Activated CD4-positive, alpha-beta T cell treated with anti-CD3 and anti-CD28 coated beads, Interleukin-10, Interleukin-2, amounts not matched to agents 100 ng/mL and 50 ng/mL, durations not matched to agents 16 hours and 8 hours (primary cell): ENCODE data around the gene CALML3.

Experiments used
- DNase-seq: peaks from one replicate; pipeline ENCODE4 v3.0.0-alpha.2; 2020

CALML3 gene

GRCh38 chr10:5573968-5574641 lies 49.3 kb downstream of the CALML3 start:
- DNase-seq: no peak

DNA sequence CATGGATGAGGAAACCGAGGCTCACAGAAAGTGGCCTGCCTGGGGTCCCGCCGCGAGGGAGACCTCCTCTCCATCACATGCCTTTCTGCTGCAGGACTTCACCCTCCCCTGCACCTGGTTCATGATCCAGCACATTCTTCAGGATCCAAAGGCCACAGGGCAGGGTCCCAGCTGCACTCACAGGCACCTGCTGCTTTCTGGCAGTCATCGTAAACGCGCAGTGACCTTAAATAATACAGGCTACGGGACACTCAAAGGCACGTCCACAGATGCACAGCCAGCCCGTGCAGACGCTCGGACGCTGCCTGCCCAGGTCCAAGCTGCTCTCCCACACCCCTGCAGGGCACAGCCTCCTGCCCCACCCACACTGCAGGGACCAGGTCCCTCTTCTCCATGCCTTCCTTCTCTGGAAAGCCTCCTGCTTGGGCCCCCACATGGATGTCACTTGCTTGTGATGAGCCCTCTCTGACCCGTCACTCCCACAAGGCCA lies 49.9 kb downstream of the CALML3 start:
- DNase-seq: no peak

DNA sequence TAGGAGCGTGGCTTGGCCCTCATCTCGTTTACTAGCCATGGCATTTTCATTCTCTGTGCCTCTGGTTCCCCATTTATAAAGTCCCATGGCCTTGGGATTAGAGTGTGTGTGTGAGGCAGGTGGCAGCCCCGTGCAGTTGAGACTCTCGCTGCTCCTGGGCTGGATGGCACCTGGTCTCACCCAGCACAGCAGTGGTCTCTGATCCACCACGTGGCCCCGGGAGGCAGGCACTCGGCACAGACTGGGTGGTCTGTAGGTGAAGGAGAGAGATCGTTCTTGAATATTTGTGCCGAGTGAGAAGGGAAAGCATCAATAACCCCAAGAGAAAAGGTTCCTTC lies 50.4 kb downstream of the CALML3 start:
- DNase-seq: no peak

DNA sequence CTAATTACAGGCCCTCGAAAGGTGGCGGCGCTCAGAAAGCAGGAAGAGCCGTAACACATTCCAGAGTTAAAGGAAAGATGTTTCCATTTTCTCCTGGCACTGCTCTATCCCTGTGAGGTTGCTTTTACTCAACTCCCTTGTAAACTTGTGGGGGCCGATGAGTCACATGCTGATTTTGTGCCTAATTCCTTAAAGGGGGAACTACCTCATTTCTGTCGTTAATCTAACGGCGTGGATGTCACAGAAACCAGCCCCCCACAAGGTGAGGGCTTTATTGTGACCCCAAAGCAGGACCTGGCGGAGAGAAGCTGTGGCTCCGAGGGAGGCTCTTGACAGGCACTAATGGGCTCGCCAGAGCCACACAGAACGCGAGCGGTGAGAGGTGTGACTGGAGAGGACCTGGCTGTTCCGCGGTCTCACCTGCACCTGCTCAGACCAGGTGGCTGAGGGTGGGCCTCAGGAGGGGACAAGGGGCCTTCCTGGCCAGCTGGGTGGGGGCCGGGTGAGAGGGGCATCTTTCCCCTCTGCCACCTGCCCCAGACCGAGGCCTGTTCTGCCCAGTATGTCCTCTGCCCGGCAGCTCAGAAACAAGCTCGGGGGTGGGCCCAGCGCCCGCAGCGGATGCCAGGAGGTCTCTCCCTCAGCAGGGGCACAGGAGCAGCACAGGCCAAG lies 50.9 kb downstream of the CALML3 start:
- no peak for DNase-seq

- no peak for DNase-seq
Observed at GRCh38 chr10:5576154-5576748, 51.5 kb downstream of the CALML3 start.
